Fibroblast of the aortic adventitia (primary cell): Measurements from ENCODE around the gene RPRD1A. TPM values are rescaled to one million over a fixed set of nuclear protein-coding genes. Genes with fewer than 3 reads are reported as not detected.

ENCODE experiments used
- DNase-seq: peaks from one replicate; pipeline ENCODE4 v3.0.0-alpha.2; 2010; ENCODE audit warnings: low read depth
- H3K4me3 ChIP-seq: 2 replicates; pipeline ENCODE4 v1.5.1; 2011; ENCODE audit warnings: low read depth, mild to moderate bottlenecking, control low read depth, low read length, moderate library complexity
- CTCF ChIP-seq: IDR thresholded peaks from 2 replicates; pipeline ENCODE4 v1.5.1; 2011; ENCODE audit warnings: mild to moderate bottlenecking, low read length, control low read depth, inconsistent platforms; ENCODE audit not compliant: insufficient read depth
- total RNA-seq: library from RNA; depleted of rRNA; stranded (reverse); fragments of >200 nt; gene quantifications from 2 replicates; pipeline ENCODE4 v1.2.3, GENCODE V29; 2012; ENCODE audit warnings: low replicate concordance

RPRD1A gene
- total RNA-seq, 1 donor, result 47.4 TPM

GRCh38 chr18:35962320-35962719, 105.0 kb downstream of the RPRD1A start:
- no peak for DNase-seq
- no peak overlapping the region for H3K4me3 ChIP-seq
- no peak for TF ChIP-seq CTCF

DNA sequence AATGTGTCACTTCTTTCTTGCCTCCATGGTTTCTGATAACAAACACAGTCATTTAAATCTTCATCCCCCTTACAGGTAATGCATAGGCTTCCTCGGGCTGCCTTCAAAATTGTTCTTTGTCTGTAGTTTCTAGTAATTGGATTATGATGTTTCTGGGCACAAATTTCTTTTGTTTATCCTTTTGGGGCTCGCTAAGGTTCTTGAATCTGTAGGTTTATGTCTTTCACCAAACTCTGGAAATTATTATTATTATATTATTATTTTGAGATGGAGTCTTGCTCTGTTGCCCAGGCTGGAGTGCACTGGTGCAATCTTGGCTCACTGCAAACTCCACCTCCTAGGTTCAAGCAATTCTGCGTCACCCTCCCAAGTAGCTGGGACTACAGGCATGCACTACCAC, 111.1 kb downstream of the RPRD1A start:
- no peak for DNase-seq
- no peak for TF ChIP-seq CTCF
- H3K4me3 ChIP-seq, result no peak overlapping the region

DNA sequence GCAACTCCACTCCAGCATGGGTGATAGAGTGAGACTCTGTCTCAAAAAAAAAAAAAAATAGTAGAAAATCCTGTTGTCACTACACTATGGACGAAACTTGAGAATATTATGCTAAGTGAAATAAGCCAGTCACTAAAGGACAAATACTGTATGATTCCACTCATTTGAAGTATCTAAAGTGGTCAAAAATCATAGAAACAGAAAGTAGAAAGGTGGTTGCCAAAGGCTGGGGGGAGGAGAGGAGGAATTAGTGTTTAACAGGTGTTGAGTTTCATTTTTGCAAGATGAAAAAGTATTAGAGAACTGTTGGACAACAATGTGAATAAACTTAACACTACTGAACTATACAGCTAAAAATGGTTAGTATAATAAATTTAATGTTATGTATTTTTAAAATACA, 113.7 kb downstream of the RPRD1A start:
- DNase-seq, result no peak
- H3K4me3 ChIP-seq, result no peak overlapping the region
- TF ChIP-seq CTCF, result no peak

GRCh38 chr18:35950628-35950982, 116.8 kb downstream of the RPRD1A start:
- no peak overlapping the region for H3K4me3 ChIP-seq
- DNase-seq, result no peak
- no peak for TF ChIP-seq CTCF

GRCh38 chr18:35949903-35950627, 117.3 kb downstream of the RPRD1A start:
- H3K4me3 ChIP-seq, result peak overlapping the region; percentile 66
- peak; percentile 86 for TF ChIP-seq CTCF
- peak; percentile 70 for DNase-seq

- TF ChIP-seq CTCF, result no peak
- H3K4me3 ChIP-seq, result no peak overlapping the region
- DNase-seq, result no peak
These were observed 118.3 kb downstream of the RPRD1A start for GRCh38 chr18:35949090-35949489.

DNA sequence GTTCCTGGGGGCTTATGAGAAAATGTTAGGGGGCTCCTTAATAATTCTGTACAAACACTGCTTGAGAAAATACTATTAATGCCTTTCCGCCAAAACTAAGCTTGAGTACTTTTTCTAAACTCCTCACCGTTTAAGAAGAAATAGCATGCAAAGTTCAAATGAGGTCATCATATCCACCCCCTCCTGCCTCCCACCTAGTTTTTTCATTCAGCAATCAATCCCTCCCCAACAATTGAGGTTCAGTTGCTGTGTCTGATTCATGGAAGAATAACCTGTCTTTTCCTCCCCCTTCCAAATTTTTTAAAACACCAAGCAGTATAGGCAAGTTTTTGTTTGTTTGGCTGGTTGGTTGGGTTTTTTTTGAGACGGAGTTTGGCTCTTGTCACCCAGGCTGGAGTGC, 119.3 kb downstream of the RPRD1A start:
- no peak overlapping the region for H3K4me3 ChIP-seq
- no peak for TF ChIP-seq CTCF
- no peak for DNase-seq
